Right ventricle myocardium inferior (tissue), 1 donor: ENCODE results near the gene OPCML. TPM values are rescaled to one million over a fixed set of nuclear protein-coding genes. Genes with fewer than 3 reads are reported as not detected.

Source experiments
- ATAC-seq: fragments of 200-7000 bp; cut with Tn5 transposase; one replicate; pipeline ENCODE4 v1.9.1; 2020; ENCODE audit warnings: mild to moderate bottlenecking, moderate library complexity
- DNase-seq: peaks from one replicate; pipeline ENCODE4 v3.0.0; 2021; ENCODE audit errors: missing footprints
- intact Hi-C: fragments of 100-400 bp; cut with DNase I; formaldehyde crosslinking; loops from one replicate; pipeline ENCODE4 v1.11.0; 2022
- total RNA-seq: library from RNA; stranded (reverse); fragmentation: NEBNext Ultra II Directional; extraction: Animal tissue kit (Norgen Biotek cat#: 25700); gene quantifications from one replicate; pipeline ENCODE4 v1.2.1, GENCODE V29; 2021
- donor health status: DM: no; HTN: yes; CAD: no; lungs with severe emphysema.

The OPCML gene
- total RNA-seq, 1 donor from 2014 or later: 0.05 TPM

- intact Hi-C loops: no loop called here
- DNase-seq: no peak
- ATAC-seq: no peak
These were observed 22.2 kb downstream of the OPCML start for GRCh38 chr11:133509924-133510697.

GRCh38 chr11:133508468-133508867, 23.8 kb downstream of the OPCML start:
- ATAC-seq (peak; percentile 76), DNase-seq (no peak)
- intact Hi-C loops: no loop called here

- no peak for ATAC-seq
- DNase-seq: no peak
- intact Hi-C loops: no loop called here
These were observed 25.1 kb downstream of the OPCML start for GRCh38 chr11:133507185-133507584.

GRCh38 chr11:133506551-133507094, 25.7 kb downstream of the OPCML start:
- no peak for ATAC-seq
- no peak for DNase-seq
- intact Hi-C loops: no loop called here

- DNase-seq: no peak
- intact Hi-C loops: no loop called here
- no peak for ATAC-seq
These were observed 26.3 kb downstream of the OPCML start for GRCh38 chr11:133506023-133506422.

- intact Hi-C loops: no loop called here
- ATAC-seq (no peak), DNase-seq (no peak)
These were observed 27.4 kb downstream of the OPCML start for GRCh38 chr11:133504906-133505305.

- intact Hi-C loops: no loop called here
- DNase-seq: no peak
These were observed 28.5 kb downstream of the OPCML start for GRCh38 chr11:133503776-133504175.

GRCh38 chr11:133503236-133503635, 29.1 kb downstream of the OPCML start:
- no peak for ATAC-seq
- intact Hi-C loops: no loop called here
- DNase-seq: no peak

More at GRCh38 chr11:133503776-133504175, 28.5 kb downstream of the OPCML start:
- ATAC-seq: no peak

GRCh38 chr11:133501643-133502539, 30.4 kb downstream of the OPCML start:
- intact Hi-C loops: no loop called here
- peak; percentile 24 for ATAC-seq
- no peak for DNase-seq

GRCh38 chr11:133500936-133501335, 31.4 kb downstream of the OPCML start:
- DNase-seq (no peak), ATAC-seq (no peak)
- intact Hi-C loops: no loop called here

GRCh38 chr11:133500435-133500834, 31.9 kb downstream of the OPCML start:
- ATAC-seq (no peak), DNase-seq (no peak)
- intact Hi-C loops: no loop called here

GRCh38 chr11:133498969-133499368, 33.3 kb downstream of the OPCML start:
- intact Hi-C loops: no loop called here
- ATAC-seq: no peak
- DNase-seq: no peak

- intact Hi-C loops: no loop called here
- ATAC-seq (no peak), DNase-seq (no peak)
These were observed 34.7 kb downstream of the OPCML start for GRCh38 chr11:133497477-133498140.

GRCh38 chr11:133492895-133493294, 39.4 kb downstream of the OPCML start:
- DNase-seq (no peak), ATAC-seq (no peak)
- intact Hi-C loops: no loop called here

GRCh38 chr11:133491680-133492383, 40.5 kb downstream of the OPCML start:
- DNase-seq: no peak
- intact Hi-C loops: no loop called here
- no peak for ATAC-seq

- no peak for ATAC-seq
- DNase-seq: no peak
- intact Hi-C loops: no loop called here
These were observed 51.6 kb downstream of the OPCML start for GRCh38 chr11:133480722-133481121.

GRCh38 chr11:133479209-133479608, 53.1 kb downstream of the OPCML start:
- intact Hi-C loops: no loop called here
- no peak for DNase-seq
- ATAC-seq: no peak

- ATAC-seq (no peak), DNase-seq (no peak)
- intact Hi-C loops: no loop called here
These were observed 55.1 kb downstream of the OPCML start for GRCh38 chr11:133477251-133477625.
